Heart right ventricle (tissue), 16 donors: ENCODE measurements around the gene CCNE1. TPM values are rescaled to one million over a fixed set of nuclear protein-coding genes. Genes with fewer than 3 reads are reported as not detected.
A peak's percentile ranks its signal among the peaks of the same experiment; 100 is the strongest.

Source experiments
- ATAC-seq, 8 donors: fragments of 200-7000 bp; cut with Tn5 transposase; one replicate each; pipeline ENCODE4 v1.9.1; 2020; ENCODE audit warnings: mild to moderate bottlenecking in 8 of 8, moderate library complexity in 8 of 8, moderate number of reproducible peaks in 1 of 8
- DNase-seq, 2 donors: peaks; one replicate each; pipeline ENCODE4 v3.0.0-alpha.2; 2020
- H3K27ac ChIP-seq, 10 donors: fragments of 200-600 bp; sonication (generic) in 2 of 10; one replicate each; pipeline versions ENCODE4 v1.5.0 to v1.8.0; 2020 to 2022; ENCODE audit warnings: mild to moderate bottlenecking in 3 of 10
- H3K27me3 ChIP-seq, 7 donors: fragments of 200-600 bp; one replicate each; pipeline ENCODE4 v1.8.0; 2021 to 2022; ENCODE audit warnings: mild to moderate bottlenecking in 2 of 7
- H3K36me3 ChIP-seq, 9 donors: fragments of 200-600 bp; sonication (generic) in 1 of 9; one replicate each; pipeline versions ENCODE4 v1.5.0 to v1.8.0; 2020 to 2022; ENCODE audit warnings: mild to moderate bottlenecking in 2 of 9
- H3K4me1 ChIP-seq, 9 donors: fragments of 200-600 bp; sonication (generic) in 1 of 9; one replicate each; pipeline versions ENCODE4 v1.5.0 to v1.8.0; 2020 to 2022; ENCODE audit warnings: mild to moderate bottlenecking in 4 of 9
- H3K4me3 ChIP-seq, 10 donors: fragments of 200-600 bp; sonication (generic) in 2 of 10; one replicate each; pipeline versions ENCODE4 v1.5.0 to v1.8.0; 2020 to 2022; ENCODE audit warnings: mild to moderate bottlenecking in 7 of 10, moderate library complexity in 2 of 10
- H3K9me3 ChIP-seq, 11 donors: fragments of 200-600 bp in 10 of 11; sonication (generic) in 2 of 11; one replicate each; pipeline versions ENCODE4 v1.5.0 to v1.8.0; 2013 to 2022; ENCODE audit warnings: mild to moderate bottlenecking in 2 of 11, control low read depth in 1 of 11, moderate library complexity in 1 of 11
- CTCF ChIP-seq, 9 donors: fragments of 200-600 bp; sonication (generic) in 2 of 9; IDR thresholded peaks; one replicate each; pipeline versions ENCODE4 v1.5.0 to v1.8.0; 2021 to 2022; ENCODE audit warnings: antibody characterized with exemption in 9 of 9, mild to moderate bottlenecking in 5 of 9, moderate library complexity in 1 of 9
- WGBS, 2 donors: extraction: QIAGEN DNeasy Blood & Tissue Kit; methylation state at CpG; one replicate each; pipeline ENCODE4 v1.1.7; 2013; ENCODE audit warnings: inconsistent platforms in 1 of 2; 5-methylcytosine and 5-hydroxymethylcytosine counted together
- intact Hi-C, 10 donors: fragments of 100-400 bp; cut with DNase I; formaldehyde crosslinking; loops; one replicate each; pipeline versions ENCODE4 v1.11.1 to v1.14.2; 2022
- polyA plus RNA-seq, 2 donors: library from polyadenylated mRNA; stranded (reverse); fragments of 200-250 nt; gene quantifications; one replicate each; pipeline ENCODE4 v1.2.3, GENCODE V29; 2013
- total RNA-seq, 10 donors: library from RNA; stranded (reverse); fragmentation: NEBNext Ultra II Directional in 3 of 10; extraction: Animal tissue kit (Norgen Biotek cat#: 25700) in 3 of 10; gene quantifications; one replicate each; pipeline versions ENCODE4 v1.2.1 to v1.2.4, GENCODE V29; 2021 to 2023
- donor health status: Arrhythmogenic right ventricular cardiomyopathy.
- donor health status: ischemic (EF 13 %, LVEDD 7.1; RV severe dilation, severe dysfunction).
- donor health status: healthy with polysubstance abuse.
- donor health status: DM: no; HTN: yes; CAD: no.
- donor health status: DM: no; HTN: no; CAD: no.
- donor health status: ischemic (EF 25% LVEDD 6.9; RV normal size, moderate dysfunction).
- donor health status: ischemic (EF 25% LVEDD 5.7; RV mildly dilated, moderate dysfunction).
- donor health status: healthy.
- donor health status: DM: yes; HTN: yes; CAD: no.
- donor health status: Ischemic cardiomyopathy.
- donor health status: ischemic (EF 35%, LVEDD 5.7; RV mildly dilated, moderate dysfunction).
- donor health status: nonischemic (EF 11% LVEDD 7.7; RV severe dilation, severe dysfunction).
- donor health status: DM: yes; HTN: yes; CAD: no.
- donor health status: PGD.
- donor health status: ischemic (EF 29% LVEDD 5.4; RV normal size, mild dysfunction).
- donor health status: nonischemic (EF 23%, LVEDD 6.1; RV moderate dilation, normal function).

The CCNE1 gene
- total and polyA plus RNA-seq, 12 donors: 1.4 to 4.0 (median 2.4) TPM

GRCh38 chr19:29855087-29855486, 43.3 kb downstream of the CCNE1 start:
- intact Hi-C loops: no loop called here
- no peak for TF ChIP-seq CTCF (IDR thresholded peaks at IDR 0.05)
- Histone ChIP-seq H3K4me1 (no peaks in the 10 kb centered on the region), H3K4me3 (no peak overlapping the region), H3K36me3 (no peaks in the 10 kb centered on the region), H3K27me3 (peaks cover 0 to 50% (median 18%) of the 10 kb centered on the region in 7 donors), H3K9me3 (no peaks in the 10 kb centered on the region), H3K27ac (no peak overlapping the region)
- DNase-seq: no peak
- ATAC-seq: no peak
- 81 to 88% methylated on average over 4 of the region's 4 CpGs for WGBS, 2 donors

GRCh38 chr19:29855741-29856500, 44.1 kb downstream of the CCNE1 start:
- H3K4me1 ChIP-seq: no peaks in the 10 kb centered on the region
- no peak for DNase-seq
- no peak for TF ChIP-seq CTCF (IDR thresholded peaks at IDR 0.05)
- no peaks in the 10 kb centered on the region for H3K9me3 ChIP-seq
- H3K36me3 ChIP-seq: no peaks in the 10 kb centered on the region
- H3K27me3 ChIP-seq: peaks cover 0 to 50% (median 18%) of the 10 kb centered on the region in 7 donors
- 78 to 82% methylated on average over 20 of the region's 20 CpGs for WGBS, 2 donors
- ATAC-seq: no peak
- H3K4me3 ChIP-seq: no peak overlapping the region
- intact Hi-C loops: no loop called here
- H3K27ac ChIP-seq: no peak overlapping the region

GRCh38 chr19:29858000-29858596, 46.3 kb downstream of the CCNE1 start:
- TF ChIP-seq CTCF (IDR thresholded peaks at IDR 0.05): peak; percentile 20 to 66 (median 56)
- no peaks in the 10 kb centered on the region for H3K4me1 ChIP-seq
- no peaks in the 10 kb centered on the region for H3K9me3 ChIP-seq
- no peaks in the 10 kb centered on the region for H3K36me3 ChIP-seq
- no peak overlapping the region for H3K27ac ChIP-seq
- 14 to 22% methylated on average over 9 of the region's 9 CpGs for WGBS, 2 donors
- DNase-seq (no peak), ATAC-seq (peak in 5 of 8 donors; percentile 38 to 75 (median 49))
- intact Hi-C loops: no loop called here
- H3K27me3 ChIP-seq: peaks cover 0 to 63% (median 34%) of the 10 kb centered on the region in 7 donors
- H3K4me3 ChIP-seq: no peak overlapping the region

GRCh38 chr19:29858621-29859020, 46.8 kb downstream of the CCNE1 start:
- Histone ChIP-seq H3K27ac (no peak overlapping the region), H3K4me1 (no peaks in the 10 kb centered on the region), H3K36me3 (no peaks in the 10 kb centered on the region), H3K9me3 (no peaks in the 10 kb centered on the region), H3K4me3 (no peak overlapping the region), H3K27me3 (peaks cover 0 to 63% (median 39%) of the 10 kb centered on the region in 7 donors)
- intact Hi-C loops: no loop called here
- ATAC-seq (no peak), DNase-seq (no peak)
- TF ChIP-seq CTCF (IDR thresholded peaks at IDR 0.05): no peak
- WGBS, 2 donors: 34 to 35% methylated on average over 13 of the region's 13 CpGs
